Mesendoderm (in vitro differentiated cells): Measurements from ENCODE around the gene DPEP1.

Experiments
- DNase-seq: peaks from one replicate; pipeline ENCODE4 v3.0.0; 2013
- H2AK5ac ChIP-seq: 2 replicates; pipeline ENCODE4 v1.6.1; 2013; ENCODE audit warnings: low read length, inconsistent platforms
- H2BK120ac ChIP-seq: 2 replicates; pipeline ENCODE4 v1.6.1; 2013; ENCODE audit warnings: low read depth, mild to moderate bottlenecking, low read length, moderate library complexity, mixed read lengths
- H2BK15ac ChIP-seq: replicated peaks from 2 replicates; pipeline ENCODE4 v1.6.1; 2013; ENCODE audit warnings: low read depth, mild to moderate bottlenecking, moderate library complexity
- H2BK5ac ChIP-seq: 2 replicates; pipeline ENCODE4 v1.6.1; 2013; ENCODE audit warnings: low read length, inconsistent platforms
- H3K18ac ChIP-seq: 2 replicates; pipeline ENCODE4 v1.6.1; 2013; ENCODE audit warnings: mild to moderate bottlenecking, low read length, mixed read lengths
- H3K23ac ChIP-seq: one replicate; pipeline ENCODE4 v1.6.1; 2013; ENCODE audit warnings: low read length
- H3K27ac ChIP-seq: 2 replicates; pipeline ENCODE4 v1.5.1; 2013; ENCODE audit warnings: low read depth, mild to moderate bottlenecking, inconsistent platforms, low read length, moderate library complexity
- H3K27me3 ChIP-seq: 2 replicates; pipeline ENCODE4 v1.6.1; 2013; ENCODE audit warnings: low read length, control low read depth, mild to moderate bottlenecking, inconsistent platforms; ENCODE audit not compliant: insufficient read depth, poor library complexity
- H3K36me3 ChIP-seq: 2 replicates; pipeline ENCODE4 v1.6.1; 2013; ENCODE audit warnings: low read length, inconsistent platforms; ENCODE audit not compliant: control insufficient read depth, insufficient read depth
- H3K4ac ChIP-seq: one replicate; pipeline ENCODE4 v1.6.1; 2013; ENCODE audit warnings: low read depth, mild to moderate bottlenecking, low read length, moderate library complexity
- H3K4me1 ChIP-seq: 2 replicates; pipeline ENCODE4 v1.6.1; 2013; ENCODE audit warnings: low read depth, low read length, inconsistent platforms; ENCODE audit not compliant: control insufficient read depth
- H3K4me2 ChIP-seq: 2 replicates; pipeline ENCODE4 v1.6.1; 2013; ENCODE audit warnings: low read length
- H3K4me3 ChIP-seq: 2 replicates; pipeline ENCODE4 v1.5.1; 2013; ENCODE audit warnings: mild to moderate bottlenecking, low read length
- H3K56ac ChIP-seq: one replicate; pipeline ENCODE4 v1.6.1; 2013; ENCODE audit warnings: low read length
- H3K79me1 ChIP-seq: 2 replicates; pipeline ENCODE4 v1.6.1; 2013; ENCODE audit warnings: low read length, inconsistent platforms
- H3K79me2 ChIP-seq: 2 replicates; pipeline ENCODE4 v1.6.1; 2013; ENCODE audit warnings: mild to moderate bottlenecking, low read length; ENCODE audit not compliant: control insufficient read depth, insufficient read depth
- H3K9ac ChIP-seq: 2 replicates; pipeline ENCODE4 v1.6.1; 2013; ENCODE audit warnings: low read length, inconsistent platforms
- H4K5ac ChIP-seq: one replicate; pipeline ENCODE4 v1.6.1; 2013; ENCODE audit warnings: low read length
- H4K8ac ChIP-seq: one replicate; pipeline ENCODE4 v1.6.1; 2013; ENCODE audit warnings: low read depth, mild to moderate bottlenecking, control low read depth, low read length, moderate library complexity
- WGBS: extraction: QIAGEN DNeasy Blood & Tissue Kit; methylation state at CpG from one replicate; pipeline ENCODE4 v1.1.7; 2013; ENCODE audit warnings: low lambda C conversion rate, missing lambda C conversion rate; ENCODE audit not compliant: insufficient coverage; ENCODE audit errors: extremely low coverage; 5-methylcytosine and 5-hydroxymethylcytosine counted together

DPEP1 gene

DNA sequence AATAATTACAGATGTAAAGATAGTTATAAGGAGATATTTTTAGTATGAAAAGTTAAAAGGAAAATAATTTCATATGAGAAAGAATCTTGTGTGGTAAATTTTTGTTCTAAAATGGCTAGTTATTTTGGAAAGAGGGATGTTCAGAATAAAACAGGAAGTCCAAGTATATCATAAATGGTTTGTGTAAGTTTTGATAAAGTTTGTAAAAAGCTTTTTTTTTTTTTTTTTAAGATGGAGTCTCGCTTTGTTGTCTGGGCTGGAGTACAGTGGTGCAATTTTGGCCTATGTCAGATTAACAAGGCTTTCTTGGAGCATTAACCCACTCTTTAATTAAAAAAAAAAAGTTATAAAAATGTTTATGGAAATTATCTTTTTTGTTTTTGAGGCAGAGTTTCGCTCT lies 64.8 kb downstream of the DPEP1 start:
- no CpG with 5 or more reads among the region's 2 CpGs for WGBS

DNA sequence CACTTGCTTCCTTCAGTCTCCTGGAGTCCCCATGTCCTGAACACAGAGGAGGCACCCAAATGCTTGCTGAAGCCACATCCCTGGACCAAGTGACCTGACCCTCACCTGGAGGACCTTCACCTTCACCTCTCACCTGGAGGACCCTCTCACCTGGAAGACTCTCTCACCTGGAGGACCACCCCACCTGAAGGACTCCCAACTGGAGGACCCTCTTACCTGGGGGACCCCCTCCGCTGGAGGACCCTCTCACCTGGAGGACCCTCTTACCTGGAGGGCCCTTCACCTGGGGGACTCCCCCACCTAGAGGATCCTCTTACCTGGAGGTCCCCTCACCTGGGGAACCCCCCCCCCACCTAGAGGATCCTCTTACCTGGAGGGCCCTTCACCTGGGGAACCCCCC lies 72.5 kb downstream of the DPEP1 start:
- Histone ChIP-seq H3K4me1 (peaks cover 2% of the 10 kb centered on the region), H3K56ac (no peak overlapping the region), H3K79me2 (peaks cover 5% of the 10 kb centered on the region), H3K9ac (no peak overlapping the region), H3K27me3 (no peaks in the 10 kb centered on the region), H4K5ac (no peak overlapping the region), H3K23ac (no peak overlapping the region), H2BK5ac (no peak overlapping the region), H2AK5ac (no peak overlapping the region), H3K18ac (no peak overlapping the region), H3K4me3 (peak overlapping the region; percentile 15), H3K36me3 (peaks cover 5% of the 10 kb centered on the region), H4K8ac (no peak overlapping the region), H3K4me2 (no peak overlapping the region), H2BK120ac (no peak overlapping the region), H3K27ac (no peak overlapping the region), H3K79me1 (peaks cover 7% of the 10 kb centered on the region), H2BK15ac (no peak overlapping the region), H3K4ac (no peak overlapping the region)
- no CpG with 5 or more reads among the region's 1 CpG for WGBS
- no peak for DNase-seq

More for the DNA sequence above, 64.8 kb downstream of the DPEP1 start:
- no peaks in the 10 kb centered on the region for H3K79me1 ChIP-seq
- H3K9ac ChIP-seq: no peak overlapping the region
- no peak overlapping the region for H3K56ac ChIP-seq
- no peaks in the 10 kb centered on the region for H3K27me3 ChIP-seq
- no peak overlapping the region for H3K23ac ChIP-seq
- no peak overlapping the region for H3K27ac ChIP-seq
- no peak overlapping the region for H2BK120ac ChIP-seq
- H4K5ac ChIP-seq: no peak overlapping the region
- H3K79me2 ChIP-seq: no peaks in the 10 kb centered on the region
- H3K4ac ChIP-seq: no peak overlapping the region
- no peak overlapping the region for H2BK15ac ChIP-seq
- no peak overlapping the region for H3K18ac ChIP-seq
- H3K4me3 ChIP-seq: no peak overlapping the region
- H4K8ac ChIP-seq: no peak overlapping the region
- H3K4me2 ChIP-seq: no peak overlapping the region
- no peaks in the 10 kb centered on the region for H3K4me1 ChIP-seq
- H2BK5ac ChIP-seq: no peak overlapping the region
- H2AK5ac ChIP-seq: no peak overlapping the region
- H3K36me3 ChIP-seq: peaks cover 3% of the 10 kb centered on the region
- DNase-seq: no peak

DNA sequence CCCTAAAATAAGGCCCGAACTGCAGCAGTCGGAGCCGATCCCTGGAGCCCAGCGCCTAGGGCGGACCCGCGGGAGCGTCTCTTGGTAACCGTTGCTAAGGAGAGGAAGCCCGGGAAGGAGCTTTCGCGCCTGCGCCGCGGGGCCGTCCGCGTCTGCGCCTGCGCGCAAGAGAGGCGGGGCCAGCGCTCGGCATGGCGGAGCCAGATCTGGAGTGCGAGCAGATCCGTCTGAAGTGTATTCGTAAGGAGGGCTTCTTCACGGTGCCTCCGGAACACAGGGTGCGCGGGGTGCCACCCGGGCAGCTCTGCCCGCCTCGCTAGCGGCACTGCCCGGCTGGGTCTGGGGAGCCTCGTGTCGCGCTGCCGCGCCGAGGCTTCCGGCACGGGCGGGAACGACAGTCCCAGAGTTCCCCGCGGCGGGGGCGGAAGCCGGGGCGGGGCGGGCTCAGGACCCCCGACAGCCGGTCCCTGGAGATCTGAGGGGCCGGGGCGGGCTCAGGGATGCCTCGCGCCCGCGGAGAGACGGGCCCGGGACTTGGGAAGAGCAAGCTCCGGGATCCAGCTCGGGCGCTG lies 73.2 kb downstream of the DPEP1 start, which contains the start of gene CDK10:
Gene CDK10 (plus strand): TSS at position 170 of the 572 bp plus-strand sequence. CDS start 22 bp downstream, at position 192.
- Histone ChIP-seq H2BK120ac (no peak within 1 kb of the TSS), H2BK5ac (peak within 1 kb of the TSS; percentile 94), H3K79me2 (peaks cover 5% of the 10 kb centered on the region), H3K9ac (peak within 1 kb of the TSS; percentile 93), H2AK5ac (no peak within 1 kb of the TSS), H3K36me3 (peaks cover 5% of the 10 kb centered on the region), H3K4me3 (peak within 1 kb of the TSS; percentile 86), H3K4me2 (peak within 1 kb of the TSS; percentile 89), H3K23ac (peak within 1 kb of the TSS; percentile 72), H4K5ac (no peak within 1 kb of the TSS), H3K27ac (peak within 1 kb of the TSS; percentile 94), H3K79me1 (peaks cover 7% of the 10 kb centered on the region), H4K8ac (peak within 1 kb of the TSS; percentile 57), H3K4ac (peak within 1 kb of the TSS; percentile 66), H3K27me3 (no peaks in the 10 kb centered on the region), H3K56ac (peak within 1 kb of the TSS; percentile 100), H2BK15ac (no peak within 1 kb of the TSS), H3K4me1 (peaks cover 2% of the 10 kb centered on the region), H3K18ac (peak within 1 kb of the TSS; percentile 51)
- DNase-seq: peak; percentile 94
- no CpG with 5 or more reads among the region's 67 CpGs for WGBS

DNA sequence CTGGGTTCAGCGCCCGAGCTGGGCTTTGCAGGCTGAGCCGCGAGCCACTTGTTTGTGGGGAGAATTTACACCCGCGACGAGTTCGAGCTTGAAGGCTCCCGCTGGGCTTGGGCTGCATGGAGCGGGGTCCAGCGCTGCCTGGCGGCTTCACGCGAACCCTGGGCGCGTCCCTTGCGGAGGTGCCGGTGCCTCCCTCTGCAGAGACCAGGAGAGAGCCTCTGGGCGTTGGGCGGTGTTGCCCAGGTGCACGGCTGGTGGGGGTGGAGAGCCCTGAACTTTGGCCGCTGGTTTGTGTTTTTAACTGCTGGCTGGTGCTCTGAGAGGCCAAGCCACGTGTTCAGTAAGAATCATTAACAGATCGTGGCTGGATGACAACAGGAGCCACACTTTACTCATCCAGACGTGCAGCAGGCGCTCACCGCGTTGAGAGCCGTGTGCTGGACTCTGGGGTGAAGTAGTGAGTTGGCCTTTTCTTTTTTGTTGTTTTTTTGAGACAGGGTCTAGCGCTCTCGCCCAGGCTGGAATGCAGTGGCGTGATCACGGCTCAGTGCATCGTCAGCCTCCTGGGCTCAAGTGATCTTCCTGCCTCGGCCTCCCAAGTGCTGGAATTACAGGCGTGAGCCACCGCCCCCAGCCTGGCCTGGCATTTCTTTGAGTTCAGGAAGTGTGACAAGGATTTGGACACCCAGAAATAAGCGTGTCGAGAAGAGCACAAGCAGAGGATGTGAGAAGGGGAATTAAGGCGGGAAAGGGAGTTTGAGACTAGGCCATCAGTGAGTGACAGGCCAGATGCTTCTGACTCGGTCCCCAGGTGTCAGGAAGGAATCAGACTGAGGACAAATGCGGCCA lies 73.9 kb downstream of the DPEP1 start:
- H3K4me3 ChIP-seq: peak overlapping the region; percentile 70
- H3K56ac ChIP-seq: peak overlapping the region; percentile 89
- WGBS: no CpG with 5 or more reads among the region's 42 CpGs
- no peak overlapping the region for H4K5ac ChIP-seq
- no peak overlapping the region for H2BK15ac ChIP-seq
- H3K79me2 ChIP-seq: peaks cover 5% of the 10 kb centered on the region
- peak overlapping the region; percentile 72 for H3K23ac ChIP-seq
- H3K4me1 ChIP-seq: peaks cover 2% of the 10 kb centered on the region
- no peak overlapping the region for H2AK5ac ChIP-seq
- peak overlapping the region; percentile 66 for H3K4ac ChIP-seq
- peaks cover 4% of the 10 kb centered on the region for H3K36me3 ChIP-seq
- no peak overlapping the region for H4K8ac ChIP-seq
- H2BK120ac ChIP-seq: no peak overlapping the region
- H3K4me2 ChIP-seq: peak overlapping the region; percentile 89
- H3K79me1 ChIP-seq: peaks cover 7% of the 10 kb centered on the region
- peak; percentile 69 for DNase-seq
- peak overlapping the region; percentile 51 for H3K27ac ChIP-seq
- peak overlapping the region; percentile 93 for H3K9ac ChIP-seq
- H3K18ac ChIP-seq: no peak overlapping the region
- peak overlapping the region; percentile 84 for H2BK5ac ChIP-seq
- H3K27me3 ChIP-seq: no peaks in the 10 kb centered on the region
